Measurements from ENCODE around the gene ADGRV1. TPM values are rescaled to one million over a fixed set of nuclear protein-coding genes. Genes with fewer than 3 reads are reported as not detected.

ADGRV1 gene
- total and polyA plus RNA-seq, 9 of the 15 experiments (the other 6 are each of a cell fraction or from before 2014, with no cell fraction given): 21.7 to 156 (median 58.2) TPM

GRCh38 chr5:90657788-90658187, 99.2 kb downstream of the ADGRV1 start (continued):
- TF ChIP-seq TGIF2 (CRISPR knock-in tag; IDR thresholded peaks at IDR 0.05) (no peak), THRA (IDR thresholded peaks at IDR 0.05) (no peak), MLX (CRISPR knock-in tag; conservative IDR thresholded peaks at IDR 0.05) (no peak), POU5F1 (IDR thresholded peaks at IDR 0.05; ENCODE audit: borderline replicate concordance, low read depth, low read length, partially characterized antibody) (no peak), C11orf30 (IDR thresholded peaks at IDR 0.05; ENCODE audit: low read depth) (no peak), HDAC3 (IDR thresholded peaks at IDR 0.05; ENCODE audit: borderline replicate concordance, partially characterized antibody) (peak; percentile 25), MEF2D (tag; conservative IDR thresholded peaks at IDR 0.05; ENCODE audit: low read depth) (no peak), ZBTB9 (CRISPR knock-in tag; IDR thresholded peaks at IDR 0.05) (no peak), ZNF121 (CRISPR knock-in tag; conservative IDR thresholded peaks at IDR 0.05) (no peak), NELFE (IDR thresholded peaks at IDR 0.05; ENCODE audit: insufficient read depth, insufficient read length) (no peak), ZNF316 (IDR thresholded peaks at IDR 0.05) (no peak), HDGF (IDR thresholded peaks at IDR 0.05) (no peak), ZNF133 (CRISPR knock-in tag; IDR thresholded peaks at IDR 0.05) (no peak), SNAPC5 (CRISPR knock-in tag; IDR thresholded peaks at IDR 0.05) (no peak), GATAD2B (IDR thresholded peaks at IDR 0.05; ENCODE audit: borderline replicate concordance) (no peak; the same call in 1 of the 2 replicates), PTRF (tag; IDR thresholded peaks at IDR 0.05) (no peak), AFF1 (IDR thresholded peaks at IDR 0.05; ENCODE audit: low read depth in 1 of 2, partially characterized antibody in 2 of 2) (peak in 1 of 2 experiments; percentile 26), GABPA (tag; conservative IDR thresholded peaks at IDR 0.05; ENCODE audit: low read depth) (peak; percentile 54), HES1 (IDR thresholded peaks at IDR 0.05; ENCODE audit: low read depth) (0 out of 2 replicates have a peak, but pooled peaks have one; percentile 22)

Measured in K562 (cell line).